IMR-90 (cell line): ENCODE data around the gene RGL1. TPM values are rescaled to one million over a fixed set of nuclear protein-coding genes. Genes with fewer than 3 reads are reported as not detected.

Experiments
- ATAC-seq: fragments of 200-7000 bp; cut with Tn5 transposase; 2 replicates; pipeline ENCODE4 v1.9.1; 2020; ENCODE audit warnings: low read depth, mild to moderate bottlenecking, moderate library complexity
- BruUV-seq: library from RNA; stranded (reverse); fragments of 400-500 nt; replicated peaks from 2 replicates; lab custom pipeline; 2021; lab: Mats Ljungman, UMichigan
- CTCF ChIA-PET: fragments of 300-600 bp; formaldehyde crosslinking; extraction: SDS; loops from one replicate; lab custom pipeline; 2021; ENCODE audit warnings: antibody characterized with exemption; lab: Yijun Ruan, JAX
- POLR2A ChIA-PET: fragments of 300-600 bp; sonication (Branson Sonifier 250); formaldehyde crosslinking; loops from one replicate; lab custom pipeline; 2022; ENCODE audit warnings: antibody characterized with exemption; ENCODE audit not compliant: unreplicated experiment; lab: Charles Lee
- DNase-seq: peaks from one replicate; pipeline ENCODE4 v3.0.0; 2013
- H2AFZ ChIP-seq: replicated peaks from 2 replicates; pipeline ENCODE3; 2013; ENCODE audit warnings: low read length, mild to moderate bottlenecking; ENCODE audit not compliant: poor library complexity
- H2AK5ac ChIP-seq: 2 replicates; pipeline ENCODE4 v1.6.1; 2013; ENCODE audit warnings: low read depth, low read length, inconsistent platforms
- H2AK9ac ChIP-seq: replicated peaks from 2 replicates; pipeline ENCODE3; 2013; ENCODE audit warnings: mild to moderate bottlenecking, low read depth, low read length, moderate library complexity; ENCODE audit not compliant: poor library complexity
- H2BK120ac ChIP-seq: 2 replicates; pipeline ENCODE4 v1.6.1; 2013; ENCODE audit warnings: low read depth, low read length, inconsistent platforms
- H2BK15ac ChIP-seq: 3 replicates; pipeline ENCODE4 v1.6.1; 2013; ENCODE audit warnings: low read depth, low read length, inconsistent platforms
- H2BK20ac ChIP-seq: 2 replicates; pipeline ENCODE4 v1.6.1; 2013; ENCODE audit warnings: low read depth, mild to moderate bottlenecking, inconsistent platforms, low read length, moderate library complexity
- H2BK5ac ChIP-seq: 2 replicates; pipeline ENCODE4 v1.6.1; 2013; ENCODE audit warnings: mild to moderate bottlenecking, low read depth, low read length, inconsistent platforms; ENCODE audit not compliant: poor library complexity, severe bottlenecking
- H3K14ac ChIP-seq: replicated peaks from 2 replicates; pipeline ENCODE4 v1.6.1; 2013; ENCODE audit warnings: low read depth, low read length, inconsistent platforms
- H3K18ac ChIP-seq: 2 replicates; pipeline ENCODE4 v1.6.1; 2013; ENCODE audit warnings: low read depth, low read length, control low read depth
- H3K23ac ChIP-seq: 2 replicates; pipeline ENCODE4 v1.6.1; 2013; ENCODE audit warnings: low read depth, low read length, inconsistent platforms
- H3K27ac ChIP-seq: 2 replicates; pipeline ENCODE4 v1.5.1; 2013; ENCODE audit warnings: mild to moderate bottlenecking, control low read depth, low read length; ENCODE audit not compliant: insufficient read depth
- H3K27me3 ChIP-seq: 2 replicates; pipeline ENCODE4 v1.6.1; 2013; ENCODE audit warnings: low read length; ENCODE audit not compliant: control insufficient read depth, insufficient read depth
- H3K36me3 ChIP-seq: 2 replicates; pipeline ENCODE4 v1.6.1; 2013; ENCODE audit warnings: low read length, mixed read lengths; ENCODE audit not compliant: control insufficient read depth, insufficient read depth
- H3K4ac ChIP-seq: 2 replicates; pipeline ENCODE4 v1.6.1; 2013; ENCODE audit warnings: low read depth, low read length, inconsistent platforms
- H3K4me1 ChIP-seq: 2 replicates; pipeline ENCODE4 v1.6.1; 2013; ENCODE audit warnings: low read length, mixed read lengths; ENCODE audit not compliant: control insufficient read depth, insufficient read depth
- H3K4me2 ChIP-seq: 2 replicates; pipeline ENCODE4 v1.6.1; 2013; ENCODE audit warnings: low read depth, mild to moderate bottlenecking, control low read depth, low read length, moderate library complexity
- H3K4me3 ChIP-seq: 2 replicates; pipeline ENCODE4 v1.5.1; 2013; ENCODE audit warnings: low read depth, mild to moderate bottlenecking, control low read depth, low read length, moderate library complexity; ENCODE audit not compliant: insufficient read depth
- H3K56ac ChIP-seq: 2 replicates; pipeline ENCODE4 v1.6.1; 2013; ENCODE audit warnings: low read length, inconsistent platforms; ENCODE audit not compliant: insufficient read depth; ENCODE audit errors: extremely low read depth
- H3K79me1 ChIP-seq, 2 experiments: 2 replicates each; pipeline ENCODE4 v1.6.1; 2013; ENCODE audit warnings: low read length in 2 of 2, inconsistent platforms in 1 of 2, low read depth in 1 of 2
- H3K9ac ChIP-seq: 2 replicates; pipeline ENCODE4 v1.6.1; 2013; ENCODE audit warnings: low read depth, low read length, control low read depth
- H3K9me1 ChIP-seq: 2 replicates; pipeline ENCODE4 v1.6.1; 2013; ENCODE audit warnings: low read length, inconsistent platforms; ENCODE audit not compliant: insufficient read depth
- H3K9me3 ChIP-seq: 2 replicates; pipeline ENCODE4 v1.6.1; 2013; ENCODE audit warnings: low read length; ENCODE audit not compliant: control insufficient read depth, insufficient read depth
- H4K20me1 ChIP-seq: 2 replicates; pipeline ENCODE4 v1.6.1; 2013; ENCODE audit warnings: low read length, inconsistent platforms; ENCODE audit not compliant: insufficient read depth
- H4K5ac ChIP-seq: 2 replicates; pipeline ENCODE4 v1.6.1; 2013; ENCODE audit warnings: mild to moderate bottlenecking, low read depth, low read length, control low read depth
- H4K8ac ChIP-seq, 2 experiments: 2 replicates each; pipeline ENCODE4 v1.6.1; 2013; ENCODE audit warnings: low read depth in 2 of 2, low read length in 2 of 2, control low read depth in 1 of 2, inconsistent platforms in 1 of 2
- H4K91ac ChIP-seq: 2 replicates; pipeline ENCODE4 v1.6.1; 2013; ENCODE audit warnings: low read depth, low read length, inconsistent platforms; ENCODE audit not compliant: insufficient read depth
- CEBPB ChIP-seq: IDR thresholded peaks from 2 replicates; pipeline ENCODE4 v1.6.1; 2012; ENCODE audit warnings: low read depth, low read length, improper control_type of control experiment
- SMC3 ChIP-seq: fragments of 150-350 bp; IDR thresholded peaks from 2 replicates; pipeline ENCODE4 v1.6.1; 2016; ENCODE audit warnings: low read depth, mild to moderate bottlenecking, antibody characterized with exemption, low read length, moderate library complexity
- WGBS, 2 experiments: methylation state at CpG; one replicate each; pipeline versions ENCODE4 v1.1.5 to v1.1.7; 2013; ENCODE audit warnings: missing lambda C conversion rate in 2 of 2; ENCODE audit not compliant: insufficient read length in 1 of 2; ENCODE audit errors: extremely low coverage in 2 of 2; 5-methylcytosine and 5-hydroxymethylcytosine counted together
- dilution Hi-C: fragments of 300-500 bp; cut with HindIII; formaldehyde crosslinking; loops from one replicate; pipeline ENCODE4 v1.14.3; 2018; ENCODE audit warnings: low sequenced_read_pairs; ENCODE audit not compliant: unreplicated experiment
- in situ Hi-C: fragments of 300-500 bp; cut with MboI; formaldehyde crosslinking; loops from 3 replicates; pipeline ENCODE4 v1.14.3; 2019; ENCODE audit warnings: low sequenced_read_pairs, inconsistent platforms, mixed read lengths
- intact Hi-C: fragments of 100-400 bp; cut with micrococcal nuclease; formaldehyde crosslinking; loops from 2 replicates; pipeline ENCODE4 v1.10.0; 2022
- polyA plus RNA-seq, 3 experiments: library from polyadenylated mRNA; depleted of rRNA; stranded (reverse); fragments of >200 nt; gene quantifications; 2 replicates each; pipeline ENCODE4 v1.2.3, GENCODE V29; 2012; ENCODE audit warnings: low replicate concordance in 1 of 3
- total RNA-seq: library from RNA; depleted of rRNA; stranded (reverse); fragments of >200 nt; gene quantifications from 2 replicates; pipeline ENCODE4 v1.2.3, GENCODE V29; 2012

The RGL1 gene
- total and polyA plus RNA-seq, 2 of the 4 experiments (the other 2 are of a cell fraction): 4.7 to 7.5 TPM

DNA sequence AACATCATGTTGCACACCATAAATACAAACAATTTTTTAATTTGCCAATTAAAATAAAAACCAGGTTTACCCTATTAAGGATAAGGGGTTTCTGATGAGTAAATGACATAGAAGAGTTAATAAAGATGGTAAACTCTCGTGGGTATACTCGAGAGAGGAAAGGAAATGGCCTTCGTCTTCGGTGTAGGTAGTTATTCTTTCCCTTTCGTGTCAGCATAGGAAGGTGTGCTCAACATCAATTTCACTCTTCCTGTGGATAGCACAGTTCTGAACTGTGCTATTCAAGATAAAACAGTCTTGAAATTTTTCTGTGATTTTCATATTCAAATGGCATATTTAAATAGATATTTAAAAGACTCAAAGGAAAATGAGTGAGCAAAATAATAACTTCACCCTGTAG lies 98.2 kb downstream of the RGL1 start:
- no peak overlapping the region for H3K56ac ChIP-seq
- DNase-seq: no peak
- no peaks in the 10 kb centered on the region for H3K27me3 ChIP-seq
- CTCF ChIA-PET: interaction anchor here (0.9 kb wide), 1 partner anchor 13 kb away, joined by 3 read pairs; no protein-coding TSS in a partner anchor
- H3K9me3 ChIP-seq: no peaks in the 10 kb centered on the region
- H3K4me3 ChIP-seq: no peak overlapping the region
- no peaks in the 10 kb centered on the region for H4K20me1 ChIP-seq
- no peak overlapping the region for H3K23ac ChIP-seq
- H2BK5ac ChIP-seq: no peak overlapping the region
- TF ChIP-seq SMC3: no peak
- TF ChIP-seq CEBPB: no peak
- no peak overlapping the region for H2BK15ac ChIP-seq
- dilution Hi-C loops (loop anchor here (25.0 kb wide), 1 partner anchor 241 kb away; the partner anchor contains the start of gene APOBEC4), in situ Hi-C loops (no loop called here), intact Hi-C loops (no loop called here)
- no peak overlapping the region for H3K27ac ChIP-seq
- H3K4me1 ChIP-seq: no peaks in the 10 kb centered on the region
- H3K18ac ChIP-seq: no peak overlapping the region
- no peak overlapping the region for H3K14ac ChIP-seq
- no peak overlapping the region for H4K91ac ChIP-seq
- no peak overlapping the region for H3K4ac ChIP-seq
- H2BK120ac ChIP-seq: no peak overlapping the region
- WGBS, 2 experiments: no CpG with 5 or more reads among the region's 5 CpGs
- H2BK20ac ChIP-seq: no peak overlapping the region
- no peak for ATAC-seq
- no peak overlapping the region for H2AK9ac ChIP-seq
- POLR2A ChIA-PET: no interaction called here
- no peak overlapping the region for H2AK5ac ChIP-seq
- no peak overlapping the region for H4K5ac ChIP-seq
- no peak overlapping the region for H3K4me2 ChIP-seq
- H4K8ac ChIP-seq: no peak overlapping the region
- H3K79me1 ChIP-seq: no peaks in the 10 kb centered on the region
- no TSS peak for BruUV-seq
- peaks cover 1% of the 10 kb centered on the region; the same call in 1 of the 2 replicates for H3K9me1 ChIP-seq
- H3K36me3 ChIP-seq: peaks cover 20% of the 10 kb centered on the region
- no peak overlapping the region for H3K9ac ChIP-seq
- no peak overlapping the region for H2AFZ ChIP-seq
